ENCODE results near the gene PYGO2. TPM values are rescaled to one million over a fixed set of nuclear protein-coding genes. Genes with fewer than 3 reads are reported as not detected.

Gene PYGO2
- total RNA-seq, 1 experiment from 2014 or later: 16.2 TPM

DNA sequence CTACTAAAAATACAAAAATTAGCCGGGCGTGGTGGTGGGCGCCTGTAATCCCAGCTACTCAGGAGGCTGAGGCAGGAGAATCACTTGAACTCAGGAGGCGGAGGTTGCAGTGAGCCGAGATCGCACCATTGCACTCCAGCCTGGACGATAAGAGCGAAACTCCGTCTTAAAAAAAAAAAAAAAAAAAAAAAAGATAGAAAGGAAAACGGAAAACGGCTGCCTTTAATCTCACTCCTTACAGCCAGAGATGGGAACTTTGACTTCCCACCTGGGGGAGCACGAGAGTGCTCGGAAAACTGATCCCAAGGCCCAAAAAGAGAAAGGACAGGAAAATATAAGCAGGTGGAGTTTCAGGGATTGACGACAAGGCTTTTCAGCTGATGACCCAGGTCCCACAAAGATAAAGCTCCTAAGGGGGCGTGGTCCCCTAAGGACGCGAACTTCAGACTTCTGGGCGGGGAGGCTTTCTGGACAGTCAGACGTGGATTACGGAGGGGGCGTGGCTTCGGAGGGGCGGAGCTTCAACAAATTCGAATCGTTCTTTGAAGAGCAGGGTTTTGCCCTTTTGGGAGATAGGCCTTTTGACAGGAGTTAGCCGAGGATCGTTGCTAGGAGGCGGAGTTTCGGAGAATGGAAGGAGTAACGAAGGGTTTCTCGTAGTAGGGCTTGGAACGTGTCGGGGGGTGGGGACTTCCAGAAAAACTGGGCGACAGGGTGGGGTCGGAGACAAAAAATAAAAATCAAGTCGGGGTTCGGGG, 11.9 kb upstream of the PYGO2 start:
- peak overlapping the region; percentile 72 for H3K4me3 ChIP-seq
- no peaks in the 10 kb centered on the region for H3K27me3 ChIP-seq
- peak; percentile 99 for DNase-seq
- H3K36me3 ChIP-seq: peaks cover 47% of the 10 kb centered on the region
- H3K9me3 ChIP-seq: no peaks in the 10 kb centered on the region

DNA sequence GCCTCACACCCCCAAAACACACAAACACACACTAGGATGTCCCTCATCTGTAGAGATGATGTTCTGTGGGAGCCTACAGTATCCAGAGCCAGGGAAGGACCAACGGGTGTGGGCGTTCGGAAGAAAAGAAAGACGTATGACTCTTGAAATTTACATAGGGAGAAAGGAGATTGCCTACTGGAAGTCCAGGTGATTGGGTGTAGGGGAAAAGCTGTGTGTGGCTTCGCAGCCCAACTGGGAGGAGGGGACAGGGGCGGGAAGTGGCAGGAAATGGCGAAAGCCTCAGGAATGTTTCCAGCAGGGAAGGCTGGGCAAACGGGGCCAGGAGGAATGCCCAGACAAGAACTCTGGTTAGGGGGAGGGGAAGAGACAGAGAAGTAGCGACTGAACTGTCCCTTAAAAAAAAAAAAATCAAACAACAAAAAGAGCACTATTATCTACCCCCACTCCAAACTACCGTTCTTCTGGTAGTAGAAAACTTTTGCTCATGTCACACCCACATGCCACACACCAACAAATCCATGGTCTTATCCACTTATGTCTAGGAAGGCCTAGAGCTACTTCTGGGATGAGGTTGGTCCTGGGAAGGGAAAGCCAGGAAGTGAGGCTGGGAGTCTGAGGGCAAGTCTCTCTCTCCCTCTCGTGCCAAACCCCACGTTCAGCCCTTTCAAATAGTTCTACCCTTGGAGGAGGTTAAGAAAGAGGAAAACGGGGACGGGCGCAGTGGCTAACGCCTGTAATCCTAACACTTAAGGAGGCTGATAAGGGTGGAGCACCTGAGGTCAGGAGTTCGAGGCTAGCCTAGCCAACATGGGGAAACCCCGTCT, 11.1 kb upstream of the PYGO2 start:
- H3K36me3 ChIP-seq: peaks cover 47% of the 10 kb centered on the region
- peak; percentile 97 for DNase-seq
- no peaks in the 10 kb centered on the region for H3K27me3 ChIP-seq
- H3K9me3 ChIP-seq: no peaks in the 10 kb centered on the region
- peak overlapping the region; percentile 72 for H3K4me3 ChIP-seq

DNA sequence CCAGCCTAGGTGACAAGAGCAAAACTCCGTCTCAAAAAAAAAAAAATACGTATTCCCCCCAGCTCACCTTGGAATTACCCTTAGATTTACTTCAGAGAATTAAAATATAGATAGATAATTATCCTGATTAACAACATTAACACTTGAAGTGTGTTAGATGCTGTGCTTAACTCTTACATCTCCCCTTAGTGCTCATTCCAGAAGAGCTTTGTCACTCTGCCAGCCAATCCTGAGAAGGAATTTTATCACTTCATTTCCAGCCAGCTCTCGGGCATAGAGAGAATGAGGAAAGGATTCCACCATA, 10.6 kb upstream of the PYGO2 start:
- H3K4me3 ChIP-seq: peak overlapping the region; percentile 72
- DNase-seq: no peak
- H3K36me3 ChIP-seq: peaks cover 47% of the 10 kb centered on the region
- H3K9me3 ChIP-seq: no peaks in the 10 kb centered on the region
- H3K27me3 ChIP-seq: no peaks in the 10 kb centered on the region

DNA sequence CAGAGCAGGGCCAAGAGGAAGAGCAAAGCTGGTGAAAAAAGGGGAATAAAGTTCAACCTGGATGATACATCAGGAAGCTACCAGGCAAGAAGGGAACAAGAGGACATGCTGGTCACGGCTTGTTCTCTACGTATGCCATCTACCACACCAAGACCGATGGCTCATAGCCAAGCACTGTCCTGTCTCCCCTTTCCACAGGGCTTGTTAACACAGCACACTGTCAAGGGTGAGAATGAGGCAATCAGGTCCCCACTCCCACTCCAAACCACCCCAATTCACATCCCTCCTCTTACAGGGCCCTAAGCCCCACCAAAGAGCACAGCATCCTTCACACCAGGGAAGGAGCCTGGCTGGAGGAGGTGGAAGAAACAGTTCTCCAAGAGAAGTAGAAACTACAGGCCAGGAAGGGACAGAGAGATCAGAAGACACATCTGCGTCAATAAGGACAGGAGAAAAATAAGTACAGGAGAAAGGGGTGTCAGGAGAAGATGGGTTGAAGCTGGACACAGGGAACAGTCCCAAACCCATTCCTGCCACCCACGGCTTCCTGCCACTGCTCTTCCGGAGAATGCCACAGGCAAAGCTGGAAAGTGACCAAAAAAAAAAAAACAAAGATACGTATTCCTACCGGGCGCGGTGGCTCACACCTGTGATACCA, 9.9 kb upstream of the PYGO2 start:
- Histone ChIP-seq H3K9me3 (no peaks in the 10 kb centered on the region), H3K4me3 (peak overlapping the region; percentile 45), H3K27me3 (no peaks in the 10 kb centered on the region), H3K36me3 (peaks cover 49% of the 10 kb centered on the region)
- no peak for DNase-seq

DNA sequence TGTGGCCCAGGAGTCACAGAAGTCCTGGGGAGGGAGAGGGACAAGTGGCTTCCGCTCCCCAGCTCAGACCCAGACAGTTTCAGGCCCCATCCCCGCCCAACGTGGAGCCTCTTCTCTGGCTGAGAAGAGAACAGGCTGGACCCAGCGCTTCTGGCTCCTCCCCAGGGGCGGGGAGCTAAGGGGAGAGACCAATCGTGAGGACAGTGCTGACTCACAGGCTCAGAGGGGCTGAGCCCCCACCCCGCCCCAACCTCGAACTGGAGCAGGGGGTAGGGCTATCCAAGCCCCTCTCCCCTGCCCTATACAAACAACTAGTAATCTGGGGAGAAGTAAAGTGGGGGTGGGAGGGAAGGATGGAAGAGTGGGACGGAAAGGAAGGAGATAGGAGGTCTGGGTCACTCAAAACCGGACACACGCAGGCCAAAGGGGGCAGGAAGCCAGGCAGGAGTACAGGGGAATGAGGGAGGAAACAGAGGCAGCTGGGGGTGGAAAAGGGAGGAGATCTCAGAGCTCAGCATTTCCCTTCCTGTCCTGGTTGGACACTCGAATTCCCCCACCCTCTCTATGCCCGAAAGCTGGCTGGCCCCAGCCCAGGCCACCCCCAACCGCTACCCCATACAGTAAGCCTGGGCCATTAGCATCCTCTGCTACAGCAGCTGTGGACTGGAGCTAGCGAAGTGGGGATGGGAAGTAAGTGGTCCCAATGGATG, 9.2 kb upstream of the PYGO2 start, which contains the start of gene SHC1:
Gene SHC1 (minus strand): TSS at position 117 of the 710 bp plus-strand sequence. CDS start 221 bp downstream, outside the sequence.
- H3K9me3 ChIP-seq: no peaks in the 10 kb centered on the region
- H3K36me3 ChIP-seq: peaks cover 56% of the 10 kb centered on the region
- DNase-seq: peak; percentile 99
- H3K27me3 ChIP-seq: no peaks in the 10 kb centered on the region
- H3K4me3 ChIP-seq: peak within 1 kb of the TSS; percentile 45

DNA sequence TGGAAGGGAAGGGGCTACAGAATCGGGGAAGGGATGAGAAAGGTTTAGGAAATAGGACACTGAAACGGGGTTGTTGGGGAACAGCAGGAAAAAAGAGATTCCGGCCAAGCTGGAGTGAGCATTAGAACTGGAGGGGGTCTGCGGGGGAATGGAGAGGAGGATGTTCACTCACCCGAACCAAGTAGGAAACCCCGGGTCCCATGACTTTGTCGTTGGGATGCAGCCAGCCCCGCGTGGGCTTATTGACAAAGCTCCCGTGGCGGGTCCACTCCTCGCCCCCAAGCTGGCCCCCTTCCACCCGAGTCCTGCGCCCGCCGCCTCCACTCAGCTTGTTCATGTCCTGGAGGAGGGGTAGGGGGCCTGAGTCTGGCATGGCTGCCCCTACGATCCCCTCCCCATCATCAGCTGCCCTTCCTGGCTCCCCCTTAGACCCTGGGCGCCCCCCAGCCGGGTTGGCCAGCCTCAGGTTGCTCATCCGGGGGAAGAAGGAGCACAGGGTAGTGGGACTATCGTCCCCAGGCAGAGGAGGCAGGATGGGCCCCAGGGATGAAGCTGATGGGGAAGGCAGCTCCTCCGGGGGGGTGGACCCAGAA, 8.4 kb upstream of the PYGO2 start:
- Histone ChIP-seq H3K36me3 (peaks cover 64% of the 10 kb centered on the region), H3K4me3 (peak overlapping the region; percentile 45), H3K9me3 (no peaks in the 10 kb centered on the region), H3K27me3 (no peaks in the 10 kb centered on the region)
- no peak for DNase-seq

DNA sequence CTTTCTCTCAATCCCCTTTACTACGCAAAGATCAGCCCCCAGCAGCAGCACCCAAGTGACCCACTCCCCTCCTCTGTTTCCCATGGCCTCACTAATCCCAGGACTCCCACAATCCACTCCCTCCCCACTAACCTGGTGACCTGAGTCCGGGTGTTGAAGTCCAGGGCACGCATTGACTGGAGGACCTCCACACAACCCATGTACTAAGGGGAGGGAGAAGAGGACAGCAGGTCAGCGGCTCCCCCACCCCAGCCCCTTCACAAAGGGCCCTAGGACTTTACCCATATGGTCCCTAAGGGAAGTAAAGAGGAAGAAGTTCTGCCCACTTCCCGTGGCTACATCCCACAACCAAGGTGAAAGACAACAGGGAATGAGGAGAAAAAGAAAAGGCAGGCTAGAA, 7.7 kb upstream of the PYGO2 start:
- peaks cover 71% of the 10 kb centered on the region for H3K36me3 ChIP-seq
- H3K4me3 ChIP-seq: peak overlapping the region; percentile 45
- no peak for DNase-seq
- H3K9me3 ChIP-seq: no peaks in the 10 kb centered on the region
- H3K27me3 ChIP-seq: no peaks in the 10 kb centered on the region

DNA sequence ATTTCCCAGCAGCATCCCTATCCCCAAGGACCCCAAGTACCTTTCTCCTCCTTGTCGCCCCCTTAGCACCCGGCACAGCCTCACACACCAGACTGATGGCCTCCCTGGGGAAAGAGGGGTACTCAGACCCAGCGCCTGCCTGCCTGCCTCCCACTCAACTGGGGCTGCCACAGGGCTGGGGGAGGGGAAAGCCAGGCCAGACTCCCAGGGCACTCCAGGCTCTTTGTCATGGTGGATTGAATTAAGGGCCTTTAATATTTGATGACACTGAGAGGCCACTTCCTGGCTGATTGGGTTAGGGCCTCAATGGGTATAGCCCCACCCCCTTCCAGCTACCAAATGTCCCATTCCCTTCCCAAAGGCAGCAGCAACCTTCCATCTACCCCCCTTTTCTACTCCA, 7.1 kb upstream of the PYGO2 start:
- H3K4me3 ChIP-seq: peak overlapping the region; percentile 45; the same call in 1 of the 2 replicates

DNA sequence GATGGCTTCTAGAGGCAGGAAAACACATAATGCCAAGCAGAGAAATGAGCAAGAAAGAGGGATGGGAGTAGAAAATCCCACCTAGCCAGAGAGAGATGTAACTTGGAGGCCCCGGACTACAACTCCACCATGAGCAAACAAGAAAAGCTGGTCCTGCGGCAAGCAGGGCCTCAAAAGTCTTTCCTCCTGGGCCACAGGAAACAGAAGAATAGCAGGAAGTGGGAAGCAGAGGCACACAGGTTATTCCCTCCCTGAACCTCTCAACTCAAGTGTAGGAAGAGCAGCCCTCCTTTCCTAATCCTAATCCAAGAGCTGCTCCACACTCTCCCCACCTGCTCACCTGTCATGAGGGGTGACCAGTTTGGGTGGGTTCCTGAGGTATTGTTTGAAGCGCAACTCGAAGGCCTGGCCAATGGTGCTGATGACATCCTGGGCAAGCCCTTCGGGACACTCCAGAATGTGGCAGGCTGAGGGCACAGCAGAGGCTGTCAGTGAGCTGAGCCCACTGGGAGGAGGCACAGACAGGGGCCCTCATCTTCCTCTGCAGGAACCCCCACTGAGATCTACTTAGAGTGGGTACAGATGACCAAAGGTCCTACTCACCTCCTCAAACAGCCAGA, 5.9 kb upstream of the PYGO2 start:
- no peak for DNase-seq
- H3K4me3 ChIP-seq: no peak overlapping the region

More for the DNA sequence above, 7.1 kb upstream of the PYGO2 start:
- no peaks in the 10 kb centered on the region for H3K27me3 ChIP-seq
- peaks cover 74% of the 10 kb centered on the region for H3K36me3 ChIP-seq
- DNase-seq: no peak
- no peaks in the 10 kb centered on the region for H3K9me3 ChIP-seq

DNA sequence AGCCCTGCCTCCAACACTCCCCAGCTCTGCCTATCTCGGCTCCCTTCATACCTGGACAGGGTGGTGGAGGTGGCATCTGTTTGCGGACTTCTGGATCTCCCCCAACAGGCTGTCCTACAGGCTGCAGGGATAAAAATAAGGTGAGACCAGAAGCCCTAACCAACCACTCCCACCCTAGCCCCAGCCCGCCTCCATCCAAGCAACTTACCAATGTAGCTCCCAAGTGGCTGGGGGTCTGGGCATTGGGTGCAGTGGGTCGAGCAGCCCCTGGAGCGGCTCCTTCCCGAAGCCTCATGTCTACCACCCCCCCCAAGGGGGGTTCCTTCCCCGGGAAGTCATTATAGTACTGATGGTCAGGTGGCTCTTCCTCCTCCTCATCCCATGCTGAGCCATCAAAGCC, 4.5 kb upstream of the PYGO2 start:
- no peak overlapping the region for H3K4me3 ChIP-seq
- peaks cover 87% of the 10 kb centered on the region for H3K36me3 ChIP-seq
- H3K9me3 ChIP-seq: no peaks in the 10 kb centered on the region
- no peaks in the 10 kb centered on the region for H3K27me3 ChIP-seq
- DNase-seq: no peak

More for the DNA sequence above, 5.9 kb upstream of the PYGO2 start:
- H3K9me3 ChIP-seq: no peaks in the 10 kb centered on the region
- H3K36me3 ChIP-seq: peaks cover 84% of the 10 kb centered on the region
- H3K27me3 ChIP-seq: no peaks in the 10 kb centered on the region

DNA sequence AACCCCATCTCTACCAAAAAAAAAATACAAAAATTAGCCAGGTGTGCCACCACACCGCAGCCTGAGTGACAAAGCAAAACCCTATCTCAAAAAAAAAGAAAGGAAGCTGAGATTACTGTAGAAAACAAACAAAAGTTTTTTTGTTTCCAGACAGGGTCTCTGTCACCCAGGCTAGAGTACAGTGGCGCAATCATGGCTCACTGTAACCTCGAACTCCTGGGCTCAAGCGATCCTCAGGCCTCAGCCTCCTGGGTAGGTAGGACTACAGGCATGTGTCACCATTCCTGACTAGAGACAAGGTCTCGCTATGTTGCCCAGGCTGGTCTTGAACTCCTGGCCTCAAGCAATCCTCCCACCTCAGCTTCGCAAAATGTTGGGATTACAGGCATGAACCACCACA, 2.8 kb upstream of the PYGO2 start:
- peaks cover 86% of the 10 kb centered on the region for H3K36me3 ChIP-seq
- H3K27me3 ChIP-seq: no peaks in the 10 kb centered on the region
- H3K9me3 ChIP-seq: no peaks in the 10 kb centered on the region
- H3K4me3 ChIP-seq: no peak overlapping the region
- no peak for DNase-seq

DNA sequence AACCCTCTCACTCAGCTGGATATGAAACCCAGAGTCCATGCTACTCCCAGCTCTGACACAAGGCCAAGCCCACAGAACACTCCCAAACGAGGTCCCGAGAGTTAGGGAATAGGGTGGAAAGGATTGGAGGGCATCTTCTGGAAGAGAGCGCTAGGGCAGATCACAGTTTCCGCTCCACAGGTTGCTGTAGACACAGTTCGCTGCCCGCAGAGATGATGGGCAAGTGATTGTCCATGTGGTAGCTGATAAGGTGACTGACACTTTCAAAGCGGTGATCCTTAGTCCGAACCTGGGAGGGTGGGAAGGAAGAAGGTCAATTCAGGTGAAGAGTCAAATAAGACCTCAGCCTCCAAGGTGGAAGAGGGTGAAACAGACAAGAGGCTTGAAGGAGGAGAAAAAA, 2.1 kb upstream of the PYGO2 start:
- DNase-seq: no peak
- Histone ChIP-seq H3K27me3 (no peaks in the 10 kb centered on the region), H3K9me3 (no peaks in the 10 kb centered on the region), H3K4me3 (no peak overlapping the region), H3K36me3 (peaks cover 86% of the 10 kb centered on the region)

DNA sequence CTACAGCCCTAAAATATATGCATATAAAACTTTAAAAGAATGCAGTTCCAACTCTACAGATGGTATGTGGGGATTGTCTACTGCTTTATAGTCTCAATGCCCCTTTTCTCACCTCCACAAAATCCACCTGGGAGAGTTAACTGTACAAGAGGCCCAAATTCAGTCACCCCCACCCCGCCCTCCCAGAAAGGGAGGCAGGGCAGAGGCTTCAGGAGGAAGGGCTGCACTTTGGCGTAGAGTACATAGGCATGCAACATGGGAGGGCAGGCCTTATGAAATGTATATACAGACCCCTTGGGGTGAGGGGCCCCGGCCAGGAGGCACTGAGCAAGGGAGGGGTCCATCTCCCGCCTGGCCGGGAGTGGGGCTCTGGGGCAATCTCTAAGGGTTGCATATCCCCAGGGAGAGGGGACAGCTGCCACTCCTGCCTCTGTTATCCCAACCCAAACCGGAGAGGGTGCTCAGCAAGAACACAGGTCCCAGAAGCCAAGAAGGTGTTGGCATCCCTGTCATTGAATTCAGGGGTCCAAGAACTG, 1.3 kb upstream of the PYGO2 start:
- H3K4me3 ChIP-seq: peak overlapping the region; percentile 100
- no peaks in the 10 kb centered on the region for H3K9me3 ChIP-seq
- H3K36me3 ChIP-seq: peaks cover 81% of the 10 kb centered on the region
- DNase-seq: no peak
- H3K27me3 ChIP-seq: no peaks in the 10 kb centered on the region

DNA sequence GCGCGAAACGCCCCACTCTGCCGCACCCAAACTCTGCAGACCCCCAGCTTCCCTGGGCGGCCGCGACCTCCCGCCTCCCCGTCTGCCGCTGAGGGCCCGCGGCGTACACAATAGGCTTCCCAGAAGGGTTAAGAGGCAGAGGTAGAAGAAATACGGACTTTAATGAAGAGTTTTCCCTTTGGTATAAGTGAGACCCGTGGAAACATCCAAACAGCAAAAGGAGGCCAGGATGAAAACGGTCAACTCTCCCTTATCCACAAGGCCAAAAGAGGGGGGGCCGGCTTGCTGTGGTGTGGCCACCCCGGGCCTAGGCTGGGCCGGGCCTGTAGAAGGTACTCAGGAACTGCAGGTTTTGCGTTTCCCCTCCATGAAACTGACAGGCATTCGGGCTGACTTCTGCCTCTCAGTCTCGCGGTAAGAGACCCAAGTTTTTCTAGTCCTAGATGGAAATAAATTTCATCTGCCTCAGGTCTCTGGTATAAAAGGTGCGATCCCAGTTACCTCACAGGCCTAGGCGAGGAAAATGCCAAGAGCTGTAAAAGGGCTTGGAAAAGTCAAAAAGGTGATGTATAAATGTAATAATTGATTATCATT, 671 bp upstream of the PYGO2 start:
- H3K4me3 ChIP-seq: peak overlapping the region; percentile 100
- peaks cover 75% of the 10 kb centered on the region for H3K36me3 ChIP-seq
- H3K27me3 ChIP-seq: no peaks in the 10 kb centered on the region
- peak; percentile 59 for DNase-seq
- no peaks in the 10 kb centered on the region for H3K9me3 ChIP-seq

DNA sequence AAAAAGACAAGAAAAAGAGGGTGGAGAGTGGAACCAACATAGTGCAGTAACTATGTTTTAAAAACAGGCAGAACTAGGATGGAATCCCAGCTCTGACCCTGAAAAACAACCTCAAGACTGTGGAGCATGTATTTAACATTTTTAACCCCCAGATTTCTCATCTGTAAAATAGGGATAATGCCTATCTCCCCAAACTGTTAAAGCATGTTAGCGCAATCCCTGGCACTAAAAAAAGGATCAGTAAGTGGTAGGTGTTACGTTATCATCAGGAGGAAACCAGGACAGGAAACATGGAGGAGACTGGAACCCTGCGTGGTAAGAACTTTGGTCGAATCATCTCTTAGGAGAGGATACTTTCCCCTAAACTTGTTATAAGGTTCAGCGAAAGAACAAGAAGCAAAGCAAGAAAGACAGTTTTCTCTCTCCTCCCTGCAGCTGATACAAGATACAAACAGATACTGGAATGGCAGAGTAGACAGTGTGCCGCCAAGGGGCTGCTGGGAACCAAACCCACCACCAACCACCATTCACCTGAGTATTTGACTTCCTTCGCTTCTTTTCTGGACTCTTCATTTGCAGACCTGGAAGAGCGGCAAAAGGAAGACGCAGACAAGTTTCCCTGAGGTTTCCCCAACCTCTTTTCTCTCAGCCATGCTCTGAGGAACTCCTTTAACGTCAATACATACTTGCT, 991 bp downstream of the PYGO2 start:
- DNase-seq: no peak
- peak overlapping the region; percentile 100 for H3K4me3 ChIP-seq

More for the DNA sequence above, 991 bp downstream of the PYGO2 start:
- Histone ChIP-seq H3K9me3 (no peaks in the 10 kb centered on the region), H3K27me3 (no peaks in the 10 kb centered on the region), H3K36me3 (peaks cover 58% of the 10 kb centered on the region)
